Rectal smooth muscle tissue (tissue), 1 donor: ENCODE measurements around the gene LASP1.
"Not testable (repeated sequence)": the region's sequence is repeated elsewhere in the genome, so short reads cannot be mapped to it uniquely, and the experiment has no call there.

Experiments used
- H3K27ac ChIP-seq: one replicate; pipeline ENCODE4 v1.7.0; 2013; ENCODE audit warnings: low read depth, low read length, inconsistent platforms
- H3K27me3 ChIP-seq: one replicate; pipeline ENCODE4 v1.7.0; 2013; ENCODE audit warnings: low read length; ENCODE audit not compliant: control insufficient read depth, insufficient read depth
- H3K36me3 ChIP-seq: one replicate; pipeline ENCODE4 v1.7.0; 2013; ENCODE audit warnings: low read length; ENCODE audit not compliant: control insufficient read depth, insufficient read depth
- H3K4me1 ChIP-seq: one replicate; pipeline ENCODE4 v1.7.0; 2013; ENCODE audit warnings: low read length; ENCODE audit not compliant: control insufficient read depth, insufficient read depth
- H3K4me3 ChIP-seq: one replicate; pipeline ENCODE4 v1.7.0; 2013; ENCODE audit warnings: low read length
- H3K9ac ChIP-seq: one replicate; pipeline ENCODE4 v1.7.0; 2013; ENCODE audit warnings: low read length

The LASP1 gene

GRCh38 chr17:38947189-38947588, 77.3 kb downstream of the LASP1 start:
- Histone ChIP-seq H3K27ac (no peak overlapping the region), H3K4me3 (no peak overlapping the region), H3K9ac (no peak overlapping the region), H3K36me3 (no peaks in the 10 kb centered on the region), H3K4me1 (peaks cover 2% of the 10 kb centered on the region), H3K27me3 (no peaks in the 10 kb centered on the region)

DNA sequence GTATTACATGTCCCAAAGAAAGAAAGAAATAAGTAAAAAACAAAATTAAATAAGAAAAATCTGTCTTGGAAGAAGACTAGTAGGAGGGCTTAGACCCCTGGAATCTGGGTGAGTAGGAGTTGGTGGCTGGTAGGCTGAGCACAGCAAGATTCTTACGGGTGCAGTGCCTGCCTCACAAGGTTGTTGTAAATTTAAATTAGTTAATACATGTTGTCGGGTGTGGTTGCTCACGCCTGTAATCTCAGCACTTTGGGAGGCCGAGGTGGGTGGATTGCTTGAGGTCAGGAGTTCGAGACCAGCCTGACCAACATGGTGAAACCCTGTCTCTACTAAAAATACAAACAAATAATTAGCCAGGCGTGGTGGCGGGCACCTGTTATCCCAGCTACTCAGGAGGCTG, 83.9 kb downstream of the LASP1 start:
- H3K27ac ChIP-seq, H3K4me1 ChIP-seq, H3K36me3 ChIP-seq, H3K4me3 ChIP-seq, H3K27me3 ChIP-seq, H3K9ac ChIP-seq: not testable (repeated sequence)

DNA sequence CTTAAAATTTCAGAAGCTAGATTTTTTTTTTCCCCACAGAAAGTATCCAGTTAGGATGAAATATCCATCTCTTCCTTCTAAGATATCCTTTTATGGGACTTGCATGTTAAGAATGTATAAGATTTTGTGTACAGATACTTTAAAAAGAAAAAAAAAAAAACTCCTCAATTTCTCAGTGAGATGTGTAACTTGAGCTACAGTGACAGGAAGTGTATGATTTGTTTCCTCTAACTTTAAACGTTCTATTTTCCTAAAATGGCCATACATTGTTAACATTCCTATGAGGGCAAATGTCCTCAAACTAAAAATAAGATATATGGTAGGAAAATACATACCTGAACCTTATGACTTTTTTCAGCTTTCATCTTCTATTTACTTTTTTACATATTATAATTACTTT, 88.5 kb downstream of the LASP1 start:
- Histone ChIP-seq H3K4me1 (no peaks in the 10 kb centered on the region), H3K36me3 (no peaks in the 10 kb centered on the region), H3K27me3 (no peaks in the 10 kb centered on the region), H3K27ac (no peak overlapping the region), H3K4me3 (no peak overlapping the region), H3K9ac (no peak overlapping the region)

DNA sequence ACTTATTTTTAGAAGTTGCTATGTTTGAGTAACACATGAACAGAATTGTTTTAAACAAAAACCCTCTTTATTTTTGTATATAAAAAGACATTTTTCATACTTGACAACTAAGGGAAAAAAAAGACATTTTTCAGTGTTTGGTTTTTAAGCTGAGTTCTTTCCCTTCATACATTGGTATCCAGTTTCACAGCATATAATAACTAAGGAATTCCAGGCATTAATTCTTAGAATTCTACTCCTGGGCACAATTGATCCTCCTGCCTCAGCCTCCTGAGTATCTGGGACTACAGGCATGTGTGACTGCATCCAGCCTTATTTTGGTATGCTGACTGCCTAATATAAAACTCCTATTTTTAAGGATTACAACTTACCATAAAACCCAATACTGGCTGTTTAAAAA, 88.9 kb downstream of the LASP1 start:
- Histone ChIP-seq H3K27ac (no peak overlapping the region), H3K9ac (no peak overlapping the region), H3K36me3 (no peaks in the 10 kb centered on the region), H3K4me3 (no peak overlapping the region), H3K4me1 (no peaks in the 10 kb centered on the region), H3K27me3 (no peaks in the 10 kb centered on the region)

DNA sequence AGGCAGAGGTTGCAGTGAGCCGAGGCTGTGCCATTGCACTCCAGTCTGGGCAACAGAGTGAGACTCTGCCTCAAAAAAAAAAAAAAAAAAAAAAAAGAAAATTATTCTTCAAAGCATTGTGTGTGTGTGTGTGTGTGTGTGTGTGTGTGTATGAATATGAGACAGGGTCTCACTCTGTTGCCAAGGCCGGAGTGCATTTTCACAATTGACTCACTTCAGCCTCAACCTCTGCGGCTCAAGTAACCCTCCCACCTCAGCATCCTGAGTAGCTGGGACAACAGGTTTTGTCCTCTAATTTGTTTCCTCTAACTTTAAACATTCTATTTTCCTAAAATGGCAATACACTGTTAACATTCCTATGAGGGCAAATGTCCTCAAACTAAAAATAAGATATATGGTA, 89.7 kb downstream of the LASP1 start:
- Histone ChIP-seq H3K27ac (no peak overlapping the region), H3K9ac (no peak overlapping the region), H3K36me3 (no peaks in the 10 kb centered on the region), H3K4me3 (no peak overlapping the region), H3K27me3 (no peaks in the 10 kb centered on the region), H3K4me1 (no peaks in the 10 kb centered on the region)

GRCh38 chr17:38960402-38960801, 90.5 kb downstream of the LASP1 start:
- H3K27ac ChIP-seq: no peak overlapping the region
- no peak overlapping the region for H3K4me3 ChIP-seq
- no peak overlapping the region for H3K9ac ChIP-seq
- no peaks in the 10 kb centered on the region for H3K36me3 ChIP-seq
- no peaks in the 10 kb centered on the region for H3K27me3 ChIP-seq
- no peaks in the 10 kb centered on the region for H3K4me1 ChIP-seq

- no peak overlapping the region for H3K27ac ChIP-seq
- H3K27me3 ChIP-seq: no peaks in the 10 kb centered on the region
- H3K9ac ChIP-seq: no peak overlapping the region
Measured at GRCh38 chr17:38961413-38961812, 91.6 kb downstream of the LASP1 start.

GRCh38 chr17:38967290-38967738, 97.5 kb downstream of the LASP1 start, which contains the start of gene FBXO47:
TSS of gene FBXO47 (minus strand) at chr17:38967403. CDS start at chr17:38963025, 4,378 bp downstream.
- H3K27ac ChIP-seq: peak within 1 kb of the TSS; percentile 31
- H3K9ac ChIP-seq: peak within 1 kb of the TSS; percentile 20
- H3K36me3 ChIP-seq: no peaks in the 10 kb centered on the region
- H3K4me1 ChIP-seq: no peaks in the 10 kb centered on the region
- no peaks in the 10 kb centered on the region for H3K27me3 ChIP-seq
- H3K4me3 ChIP-seq: peak within 1 kb of the TSS; percentile 46

More at GRCh38 chr17:38961413-38961812, 91.6 kb downstream of the LASP1 start:
- no peak overlapping the region for H3K4me3 ChIP-seq
- H3K4me1 ChIP-seq: no peaks in the 10 kb centered on the region
- H3K36me3 ChIP-seq: no peaks in the 10 kb centered on the region

DNA sequence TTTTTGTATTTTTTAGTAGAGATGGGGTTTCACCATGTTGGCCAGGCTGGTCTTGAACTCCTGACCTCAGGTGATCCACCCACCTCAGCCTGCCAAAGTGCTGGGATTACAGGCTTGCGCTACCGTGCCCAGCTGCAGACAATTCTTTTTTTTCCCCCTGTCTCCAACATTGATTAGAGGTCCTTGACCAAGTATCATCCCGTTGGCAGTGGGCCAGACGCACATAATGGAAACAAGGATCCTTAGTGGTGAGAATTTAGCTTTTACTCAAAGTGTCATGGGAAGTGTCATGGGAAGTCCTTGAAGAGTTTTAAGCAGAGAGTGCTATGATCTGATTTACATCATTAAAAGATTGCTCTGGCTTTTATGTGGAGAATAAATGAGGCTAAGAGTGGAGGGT, 99.4 kb downstream of the LASP1 start:
- Histone ChIP-seq H3K4me1 (no peaks in the 10 kb centered on the region), H3K9ac (no peak overlapping the region), H3K36me3 (no peaks in the 10 kb centered on the region), H3K27ac (no peak overlapping the region), H3K4me3 (no peak overlapping the region), H3K27me3 (no peaks in the 10 kb centered on the region)

DNA sequence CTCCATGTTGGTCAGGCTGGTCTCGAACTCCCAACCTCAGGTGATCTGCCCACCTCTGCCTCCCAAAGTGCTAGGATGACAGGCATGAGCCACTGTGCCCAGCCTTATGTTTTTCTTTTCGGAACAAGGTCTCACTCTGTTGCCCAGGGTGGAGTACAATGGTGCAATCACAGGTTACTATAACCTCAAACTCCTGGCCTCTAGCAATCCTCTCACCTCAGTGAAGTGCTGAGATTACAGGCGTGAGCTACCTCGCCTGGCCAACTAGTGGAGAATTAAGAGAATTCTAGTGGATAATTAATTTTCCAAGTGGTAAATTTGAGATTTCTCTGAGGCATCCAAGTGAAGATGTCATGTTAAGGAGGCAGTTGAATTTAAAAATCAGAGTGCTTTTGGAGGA, 100.3 kb downstream of the LASP1 start:
- no peaks in the 10 kb centered on the region for H3K27me3 ChIP-seq
- no peak overlapping the region for H3K27ac ChIP-seq
- H3K9ac ChIP-seq: no peak overlapping the region
- no peak overlapping the region for H3K4me3 ChIP-seq
- H3K4me1 ChIP-seq: no peaks in the 10 kb centered on the region
- H3K36me3 ChIP-seq: no peaks in the 10 kb centered on the region

DNA sequence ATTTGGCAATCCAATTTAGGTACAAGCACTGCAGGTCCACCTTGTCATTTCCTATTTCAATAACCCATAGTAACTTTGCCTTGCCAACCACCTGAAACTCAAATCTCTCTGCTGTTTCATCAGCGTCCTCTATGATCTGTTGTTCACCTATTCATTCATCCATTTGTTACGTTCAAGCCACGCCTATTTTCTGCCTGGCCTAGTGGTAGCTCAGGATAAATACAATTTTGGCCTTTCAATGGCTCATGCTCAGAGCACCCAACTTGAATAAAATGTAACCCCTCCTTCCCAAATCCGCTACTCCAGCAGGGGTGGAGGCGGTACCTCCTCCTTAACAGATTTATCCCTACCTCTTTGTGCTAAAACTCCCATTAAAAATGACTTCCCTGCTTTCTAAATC, 100.9 kb downstream of the LASP1 start:
- no peak overlapping the region for H3K4me3 ChIP-seq
- no peaks in the 10 kb centered on the region for H3K27me3 ChIP-seq
- H3K27ac ChIP-seq: no peak overlapping the region
- H3K4me1 ChIP-seq: no peaks in the 10 kb centered on the region
- no peak overlapping the region for H3K9ac ChIP-seq
- no peaks in the 10 kb centered on the region for H3K36me3 ChIP-seq
